Right hindlimb (tissue), 1 donor: ENCODE results near the gene CLCN7.
"Not testable (repeated sequence)": the region's sequence is repeated elsewhere in the genome, so short reads cannot be mapped to it uniquely, and the experiment has no call there.

Source experiments
- DNase-seq: peaks from one replicate; pipeline ENCODE4 v3.0.0-alpha.2; 2018

Gene CLCN7

GRCh38 chr16:1486551-1487390 lies 11.9 kb upstream of the CLCN7 start:
- DNase-seq, result no peak

- no peak for DNase-seq
Measured at GRCh38 chr16:1485847-1486496, 11.1 kb upstream of the CLCN7 start.

GRCh38 chr16:1481906-1482835 lies 7.3 kb upstream of the CLCN7 start:
- DNase-seq, result no peak

GRCh38 chr16:1478937-1479336 lies 4.1 kb upstream of the CLCN7 start:
- not testable (repeated sequence) for DNase-seq

GRCh38 chr16:1477033-1477432 lies 2.2 kb upstream of the CLCN7 start:
- DNase-seq, result no peak

- DNase-seq, result no peak
Measured at GRCh38 chr16:1475552-1476114, 805 bp upstream of the CLCN7 start.

GRCh38 chr16:1474082-1474795 lies 589 bp downstream of the CLCN7 start:
- no peak for DNase-seq

GRCh38 chr16:1472974-1473373 lies 1.9 kb downstream of the CLCN7 start:
- no peak for DNase-seq

GRCh38 chr16:1471569-1472194 lies 3.1 kb downstream of the CLCN7 start:
- DNase-seq, result no peak

GRCh38 chr16:1470481-1471251 lies 4.2 kb downstream of the CLCN7 start:
- no peak for DNase-seq

- DNase-seq, result no peak
Measured at GRCh38 chr16:1469693-1470201, 5.1 kb downstream of the CLCN7 start.

GRCh38 chr16:1469141-1469540 lies 5.7 kb downstream of the CLCN7 start:
- not testable (repeated sequence) for DNase-seq

- DNase-seq, result no peak
Measured at GRCh38 chr16:1468426-1468810, 6.4 kb downstream of the CLCN7 start.

- no peak for DNase-seq
Measured at GRCh38 chr16:1466968-1467521, 7.8 kb downstream of the CLCN7 start.

GRCh38 chr16:1466054-1466453 lies 8.8 kb downstream of the CLCN7 start:
- no peak for DNase-seq

GRCh38 chr16:1465567-1465915 lies 9.3 kb downstream of the CLCN7 start:
- DNase-seq, result no peak

- no peak for DNase-seq
Measured at GRCh38 chr16:1464894-1465566, 9.8 kb downstream of the CLCN7 start.

GRCh38 chr16:1464196-1464893 lies 10.5 kb downstream of the CLCN7 start:
- DNase-seq, result no peak

- DNase-seq, result no peak
Measured at GRCh38 chr16:1461146-1461545, 13.7 kb downstream of the CLCN7 start.
